HL-60/S4 treated with retinoic acid at 250 ng/mL for 4 days and 3 days (cell line): Measurements from ENCODE around the gene WNT7B.

Experiments
- in situ Hi-C: fragments of 300-500 bp; cut with MboI; formaldehyde crosslinking; loops from 2 replicates; pipeline ENCODE4 v1.7.0; 2022; ENCODE audit warnings: low sequenced_read_pairs

Gene WNT7B

GRCh38 chr22:45997077-45997776 is 20.3 kb upstream of the WNT7B start:
- in situ Hi-C loops, result no loop called here

GRCh38 chr22:45996241-45997076 is 19.5 kb upstream of the WNT7B start:
- in situ Hi-C loops, result no loop called here

- in situ Hi-C loops, result no loop called here
Observed at GRCh38 chr22:45995405-45996101, 18.6 kb upstream of the WNT7B start.

- in situ Hi-C loops, result no loop called here
Observed at GRCh38 chr22:45994491-45995404, 17.8 kb upstream of the WNT7B start.

- in situ Hi-C loops, result no loop called here
Observed at GRCh38 chr22:45993841-45994240, 16.9 kb upstream of the WNT7B start.

- in situ Hi-C loops, result no loop called here
Observed at GRCh38 chr22:45993143-45993692, 16.3 kb upstream of the WNT7B start.

- in situ Hi-C loops, result no loop called here
Observed at GRCh38 chr22:45992737-45993136, 15.8 kb upstream of the WNT7B start.

GRCh38 chr22:45991098-45991497 is 14.1 kb upstream of the WNT7B start:
- in situ Hi-C loops, result no loop called here

- in situ Hi-C loops, result loop anchor here (10.0 kb wide), 1 partner anchor 402 kb away; no protein-coding TSS in a partner anchor
Observed at GRCh38 chr22:45987136-45987861, 10.3 kb upstream of the WNT7B start.

- in situ Hi-C loops, result loop anchor here (10.0 kb wide), 1 partner anchor 400 kb away; no protein-coding TSS in a partner anchor
Observed at GRCh38 chr22:45984316-45984916, 7.5 kb upstream of the WNT7B start.

GRCh38 chr22:45983797-45984196 is 6.8 kb upstream of the WNT7B start:
- in situ Hi-C loops, result loop anchor here (10.0 kb wide), 1 partner anchor 399 kb away; no protein-coding TSS in a partner anchor

- in situ Hi-C loops, result loop anchor here (10.0 kb wide), 1 partner anchor 396 kb away; no protein-coding TSS in a partner anchor
Observed at GRCh38 chr22:45980761-45981160, 3.8 kb upstream of the WNT7B start.

- in situ Hi-C loops, result loop anchor here (10.0 kb wide), 1 partner anchor 395 kb away; no protein-coding TSS in a partner anchor
Observed at GRCh38 chr22:45980268-45980570, 3.3 kb upstream of the WNT7B start.

- in situ Hi-C loops, result no loop called here
Observed at GRCh38 chr22:45978275-45978713, 1.3 kb upstream of the WNT7B start.

- in situ Hi-C loops, result no loop called here
Observed at GRCh38 chr22:45977551-45978274, 751 bp upstream of the WNT7B start.

- in situ Hi-C loops, result no loop called here
Observed at GRCh38 chr22:45976254-45977002, 534 bp downstream of the WNT7B start.
